A673 (cell line): ENCODE results near the gene NDUFB10. TPM values are rescaled to one million over a fixed set of nuclear protein-coding genes. Genes with fewer than 3 reads are reported as not detected.
A peak's percentile ranks its signal among the peaks of the same experiment; 100 is the strongest.

Experiments used
- BruUV-seq: library from RNA; stranded (reverse); fragments of 400-500 nt; replicated peaks from 2 replicates; lab custom pipeline; 2021; lab: Mats Ljungman, UMichigan
- CTCF ChIA-PET: fragments of 300-600 bp; sonication (Branson Sonifier 250); formaldehyde crosslinking; loops from one replicate; lab custom pipeline; 2022; ENCODE audit warnings: antibody characterized with exemption; lab: Charles Lee
- POLR2A ChIA-PET: fragments of 300-600 bp; sonication (Branson Sonifier 250); formaldehyde crosslinking; loops from one replicate; lab custom pipeline; 2022; ENCODE audit warnings: antibody characterized with exemption; ENCODE audit not compliant: low non-redundant PET; lab: Charles Lee
- DNase-seq: peaks from one replicate; pipeline ENCODE4 v3.0.0-alpha.2; 2015; ENCODE audit warnings: low spot score
- H3K27ac ChIP-seq: fragments of 200-600 bp; sonication (generic); 2 replicates; pipeline ENCODE4 v1.5.1; 2016; ENCODE audit warnings: mixed run types, low read depth, mild to moderate bottlenecking, mixed read lengths, antibody characterized with exemption, low read length; ENCODE audit not compliant: poor library complexity, severe bottlenecking
- H3K27me3 ChIP-seq: fragments of 200-600 bp; sonication (generic); replicated peaks from 2 replicates; pipeline ENCODE4 v1.6.1; 2017; ENCODE audit warnings: mixed run types, low read depth, mild to moderate bottlenecking, mixed read lengths, antibody characterized with exemption, low read length; ENCODE audit not compliant: insufficient read depth, poor library complexity
- H3K36me3 ChIP-seq: fragments of 200-600 bp; sonication (generic); 2 replicates; pipeline ENCODE4 v1.6.1; 2016; ENCODE audit warnings: mixed run types, mild to moderate bottlenecking, mixed read lengths, antibody characterized with exemption, low read length; ENCODE audit not compliant: insufficient read depth, poor library complexity, severe bottlenecking
- H3K4me1 ChIP-seq: fragments of 200-600 bp; sonication (generic); 2 replicates; pipeline ENCODE4 v1.6.1; 2017; ENCODE audit warnings: mixed run types, mild to moderate bottlenecking, mixed read lengths, antibody characterized with exemption, low read length; ENCODE audit not compliant: insufficient read depth, poor library complexity, severe bottlenecking
- H3K4me3 ChIP-seq: fragments of 200-600 bp; sonication (generic); 2 replicates; pipeline ENCODE4 v1.5.1; 2016; ENCODE audit warnings: low read depth, mixed run types, mild to moderate bottlenecking, mixed read lengths, low read length; ENCODE audit not compliant: poor library complexity, severe bottlenecking
- H3K9me3 ChIP-seq: fragments of 200-600 bp; sonication (generic); 2 replicates; pipeline ENCODE4 v1.6.1; 2016; ENCODE audit warnings: mixed run types, low read depth, mild to moderate bottlenecking, mixed read lengths, antibody characterized with exemption, low read length; ENCODE audit not compliant: poor library complexity, severe bottlenecking
- CTCF ChIP-seq: fragments of 300-800, 200-600 bp; sonication (generic); conservative IDR thresholded peaks from 2 replicates; pipeline ENCODE4 v1.5.1; 2017; ENCODE audit warnings: low read depth, mild to moderate bottlenecking, antibody characterized with exemption, low read length, moderate library complexity, mixed read lengths
- EZH2 ChIP-seq: fragments of 200-600 bp; sonication (generic); IDR thresholded peaks from 2 replicates; pipeline ENCODE4 v1.6.1; 2017; ENCODE audit warnings: borderline replicate concordance, low read depth, mild to moderate bottlenecking, mixed read lengths, antibody characterized with exemption, low read length; ENCODE audit not compliant: poor library complexity, severe bottlenecking
- intact Hi-C: fragments of 100-400 bp; cut with micrococcal nuclease; formaldehyde crosslinking; loops from one replicate; pipeline ENCODE4 v1.10.0; 2022; ENCODE audit not compliant: unreplicated experiment
- total RNA-seq: library from RNA; stranded (reverse); gene quantifications from 2 replicates; pipeline ENCODE4 v1.2.3, GENCODE V29; 2021

The NDUFB10 gene
- total RNA-seq, 1 experiment from 2014 or later, result 178 TPM

DNA sequence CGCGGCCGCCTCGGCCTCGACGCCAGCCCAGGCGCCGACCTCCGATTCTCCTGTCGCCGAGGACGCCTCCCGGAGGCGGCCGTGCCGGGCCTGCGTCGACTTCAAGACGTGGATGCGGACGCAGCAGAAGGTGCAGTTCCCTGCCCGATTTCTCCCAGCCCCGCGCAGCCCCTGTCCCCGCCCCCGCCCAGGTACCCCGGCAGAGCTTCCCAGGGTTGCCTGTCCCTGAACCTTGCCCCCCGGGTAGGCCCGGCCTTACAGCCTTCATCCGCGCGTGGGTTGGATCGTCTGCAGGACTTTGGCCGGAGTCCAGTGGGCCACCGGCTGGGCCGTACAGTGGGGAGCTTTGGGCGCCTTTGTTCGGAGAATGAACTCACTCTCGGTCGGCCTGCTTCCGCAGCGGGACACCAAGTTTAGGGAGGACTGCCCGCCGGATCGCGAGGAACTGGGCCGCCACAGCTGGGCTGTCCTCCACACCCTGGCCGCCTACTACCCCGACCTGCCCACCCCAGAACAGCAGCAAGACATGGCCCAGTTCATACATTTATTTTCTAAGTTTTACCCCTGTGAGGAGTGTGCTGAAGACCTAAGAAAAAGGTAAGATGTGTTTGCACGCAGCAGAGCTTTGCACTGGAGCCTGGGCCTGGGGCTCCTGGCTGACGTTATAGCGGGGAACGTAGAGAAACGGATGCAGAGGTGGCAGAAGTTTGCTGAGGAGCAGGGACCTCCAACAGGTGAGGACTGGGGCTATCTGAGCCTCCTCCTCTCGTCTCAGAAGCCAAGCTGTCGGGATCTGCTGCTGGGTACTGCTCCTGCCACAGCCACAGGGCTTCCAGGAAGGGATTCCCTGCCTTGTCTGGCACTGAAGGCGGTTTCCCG is 25.2 kb downstream of the NDUFB10 start:
- intact Hi-C loops, result no loop called here
- H3K4me3 ChIP-seq, result peak overlapping the region; percentile 81
- TF ChIP-seq CTCF, result no peak
- TF ChIP-seq EZH2, result no peak
- peaks cover 20% of the 10 kb centered on the region for H3K4me1 ChIP-seq
- ChIA-PET CTCF (interaction anchor here (0.9 kb wide), 1 partner anchor 156 kb away, joined by 4 read pairs; no protein-coding TSS in a partner anchor), POLR2A (interaction anchor here (0.5 kb wide), 1 partner anchor 20 kb away, joined by 9 read pairs; the partner anchor contains the start of gene RPS2)
- peak overlapping the region; percentile 70 for H3K27ac ChIP-seq
- peaks cover 7% of the 10 kb centered on the region for H3K36me3 ChIP-seq
- no peak for DNase-seq
- H3K27me3 ChIP-seq, result peaks cover 8% of the 10 kb centered on the region
- BruUV-seq, result TSS peak; percentile 39
- no peaks in the 10 kb centered on the region for H3K9me3 ChIP-seq

DNA sequence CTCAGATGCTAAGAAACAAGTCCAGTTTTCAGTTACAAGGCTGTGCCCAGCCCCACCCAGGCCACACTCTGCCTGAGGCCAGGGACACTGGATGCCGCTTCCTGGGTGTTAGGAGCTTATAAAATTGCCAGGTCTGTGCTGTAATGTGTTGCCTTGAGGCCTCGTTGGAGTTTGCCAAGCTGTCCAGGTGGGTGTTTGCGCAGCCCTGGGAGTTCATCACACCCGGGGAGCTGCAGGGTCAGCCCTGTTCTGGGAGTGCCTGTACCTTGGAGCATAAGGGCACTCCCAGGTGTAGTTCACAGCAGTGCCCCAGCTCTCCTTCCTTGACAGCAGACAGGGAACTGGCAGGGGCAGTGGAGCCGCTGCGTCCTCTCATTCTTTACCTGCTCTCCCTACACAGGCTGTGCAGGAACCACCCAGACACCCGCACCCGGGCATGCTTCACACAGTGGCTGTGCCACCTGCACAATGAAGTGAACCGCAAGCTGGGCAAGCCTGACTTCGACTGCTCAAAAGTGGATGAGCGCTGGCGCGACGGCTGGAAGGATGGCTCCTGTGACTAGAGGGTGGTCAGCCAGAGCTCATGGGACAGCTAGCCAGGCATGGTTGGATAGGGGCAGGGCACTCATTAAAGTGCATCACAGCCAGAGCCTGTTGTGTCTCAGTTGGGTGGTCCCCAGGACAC is 26.3 kb downstream of the NDUFB10 start:
- DNase-seq, result no peak
- Histone ChIP-seq H3K9me3 (no peaks in the 10 kb centered on the region), H3K4me3 (peak overlapping the region; percentile 81), H3K27ac (no peak overlapping the region), H3K27me3 (peaks cover 12% of the 10 kb centered on the region), H3K4me1 (peaks cover 24% of the 10 kb centered on the region), H3K36me3 (peaks cover 7% of the 10 kb centered on the region)
- CTCF ChIA-PET, result interaction anchor here (0.6 to 0.9 kb wide), 2 partner anchors 26 to 155 kb away, joined by 4 to 6 read pairs; no protein-coding TSS in a partner anchor
- TF ChIP-seq EZH2, result no peak
- no peak for TF ChIP-seq CTCF
- intact Hi-C loops, result no loop called here
- BruUV-seq, result no TSS peak
- POLR2A ChIA-PET, result interaction anchor here (0.6 kb wide), 1 partner anchor 21 kb away, joined by 3 read pairs; the partner anchor contains the start of gene RPS2

GRCh38 chr16:1987198-1987597 is 27.9 kb downstream of the NDUFB10 start:
- DNase-seq, result no peak
- peaks cover 17% of the 10 kb centered on the region for H3K27me3 ChIP-seq
- POLR2A ChIA-PET, result interaction anchor here (0.7 kb wide), 1 partner anchor 22 kb away, joined by 4 read pairs; no protein-coding TSS in a partner anchor
- no peaks in the 10 kb centered on the region for H3K9me3 ChIP-seq
- intact Hi-C loops, result no loop called here
- no peak overlapping the region for H3K4me3 ChIP-seq
- no peak for TF ChIP-seq CTCF
- TF ChIP-seq EZH2, result no peak
- CTCF ChIA-PET, result no interaction called here
- peaks cover 12% of the 10 kb centered on the region for H3K4me1 ChIP-seq
- H3K36me3 ChIP-seq, result peaks cover 7% of the 10 kb centered on the region
- BruUV-seq, result no TSS peak
- H3K27ac ChIP-seq, result no peak overlapping the region
